Activated CD4-positive, CD25-positive, alpha-beta regulatory T cell treated with anti-CD3 and anti-CD28 coated beads, Interleukin-2, amount 50 U/mL, for 24 hours (primary cell): ENCODE results near the gene GEMIN7.
"Not testable (repeated sequence)": the region's sequence is repeated elsewhere in the genome, so short reads cannot be mapped to it uniquely, and the experiment has no call there.

Experiments used
- ATAC-seq, 2 donors: fragments of 150-1000 bp; cut with Tn5 transposase; one replicate each; pipeline ENCODE4 v1.10.0; 2021; ENCODE audit warnings: mild to moderate bottlenecking in 1 of 2, moderate library complexity in 1 of 2

The GEMIN7 gene

DNA sequence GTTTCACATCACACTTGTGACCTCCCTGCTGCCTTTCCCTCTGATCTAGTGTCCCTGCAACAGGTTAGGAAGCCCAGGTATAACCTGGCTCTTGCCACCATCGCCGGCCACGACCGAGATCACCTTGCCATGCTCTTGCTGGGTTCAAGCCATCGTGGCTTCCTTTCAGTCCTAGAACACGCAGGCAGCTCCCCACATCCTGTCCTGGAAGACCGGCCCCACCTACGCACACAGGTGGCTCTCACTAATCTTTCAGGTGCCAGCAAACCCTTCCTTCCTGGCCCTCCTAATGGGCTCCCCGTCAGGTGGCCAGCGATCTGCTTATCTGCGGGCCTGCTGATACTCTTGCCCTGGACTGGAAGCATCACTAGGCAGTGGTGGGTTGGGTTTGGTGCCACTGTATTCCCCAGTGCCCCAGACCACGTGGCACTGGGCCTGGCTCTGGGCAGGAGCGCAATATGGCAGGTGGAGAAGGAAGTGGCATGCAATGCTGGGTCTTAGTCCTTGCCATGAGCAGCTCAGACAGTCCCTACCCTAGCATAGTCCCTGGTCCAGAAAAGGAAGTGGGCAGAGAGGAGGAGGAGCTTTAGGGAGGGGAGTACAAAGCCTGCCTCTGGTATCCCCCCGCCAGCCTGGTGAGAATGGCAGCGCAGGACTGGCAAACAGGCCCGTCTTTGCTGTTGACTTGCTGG is 25.7 kb downstream of the GEMIN7 start:
- no peak for ATAC-seq

DNA sequence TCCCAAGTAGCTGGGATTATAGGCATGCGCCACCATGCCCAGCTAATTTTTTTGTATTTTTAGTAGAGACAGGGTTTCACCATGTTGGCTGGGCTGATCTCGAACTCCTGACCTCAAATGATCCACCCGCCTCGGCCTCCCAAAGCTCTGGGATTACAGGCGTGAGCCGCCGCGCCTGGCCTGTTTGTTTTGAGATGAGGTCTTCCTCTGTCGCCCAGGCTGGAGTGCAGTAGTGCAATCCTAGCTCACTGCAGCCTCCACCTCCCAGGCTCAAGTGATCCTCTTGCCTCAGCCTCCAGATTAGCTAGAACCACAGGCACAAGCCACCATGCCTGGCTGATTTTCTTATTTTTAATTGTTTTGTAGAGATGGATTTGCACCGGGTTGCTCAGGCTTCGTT is 27.3 kb downstream of the GEMIN7 start:
- ATAC-seq: not testable (repeated sequence)

DNA sequence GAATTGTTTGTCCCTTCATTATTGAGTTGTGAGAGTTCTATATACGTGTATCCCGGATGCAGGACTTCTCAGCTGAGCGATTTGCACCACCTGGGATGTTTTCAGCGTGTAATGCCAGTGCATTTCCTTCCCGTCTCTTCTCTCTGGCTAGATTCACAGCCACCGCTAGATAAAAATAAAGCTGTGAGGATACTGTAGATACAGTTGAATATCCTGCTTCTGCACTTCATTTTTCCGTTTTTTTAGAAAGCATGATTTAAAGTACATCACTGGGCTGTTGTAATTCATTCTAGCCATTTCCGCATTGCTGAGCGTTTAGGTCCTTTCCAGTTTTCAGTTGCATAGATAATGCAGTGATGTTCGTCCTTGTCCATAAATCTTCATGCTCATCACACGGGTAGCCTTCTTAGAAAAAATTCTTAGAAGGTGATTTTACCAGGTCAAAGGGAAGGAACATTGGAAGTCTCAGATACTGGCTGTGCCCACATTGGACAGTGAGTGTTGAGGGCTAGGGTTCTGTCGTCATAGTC is 28.6 kb downstream of the GEMIN7 start:
- ATAC-seq: no peak

DNA sequence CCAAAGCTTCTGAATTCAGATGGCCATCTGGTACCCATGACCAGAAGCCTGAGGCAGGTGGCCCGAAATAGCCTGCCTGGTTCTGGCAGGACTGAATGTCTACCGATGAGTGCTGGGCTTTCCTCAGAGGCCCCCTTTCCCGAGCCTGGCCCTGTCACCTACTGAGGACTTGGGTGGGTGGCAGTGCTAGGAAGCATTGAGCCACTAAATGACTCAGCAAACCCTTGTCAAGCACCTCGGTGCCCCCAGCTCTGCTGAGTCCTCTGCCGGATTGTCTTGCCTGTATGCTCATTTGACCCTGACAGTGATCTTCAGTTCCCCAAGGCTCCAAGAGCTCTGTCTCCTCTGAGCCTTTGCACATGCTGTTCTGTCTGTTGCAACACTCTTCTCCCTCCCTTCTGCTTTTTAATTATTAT is 31.8 kb downstream of the GEMIN7 start:
- ATAC-seq: peak in 1 of 2 donors; percentile 53

DNA sequence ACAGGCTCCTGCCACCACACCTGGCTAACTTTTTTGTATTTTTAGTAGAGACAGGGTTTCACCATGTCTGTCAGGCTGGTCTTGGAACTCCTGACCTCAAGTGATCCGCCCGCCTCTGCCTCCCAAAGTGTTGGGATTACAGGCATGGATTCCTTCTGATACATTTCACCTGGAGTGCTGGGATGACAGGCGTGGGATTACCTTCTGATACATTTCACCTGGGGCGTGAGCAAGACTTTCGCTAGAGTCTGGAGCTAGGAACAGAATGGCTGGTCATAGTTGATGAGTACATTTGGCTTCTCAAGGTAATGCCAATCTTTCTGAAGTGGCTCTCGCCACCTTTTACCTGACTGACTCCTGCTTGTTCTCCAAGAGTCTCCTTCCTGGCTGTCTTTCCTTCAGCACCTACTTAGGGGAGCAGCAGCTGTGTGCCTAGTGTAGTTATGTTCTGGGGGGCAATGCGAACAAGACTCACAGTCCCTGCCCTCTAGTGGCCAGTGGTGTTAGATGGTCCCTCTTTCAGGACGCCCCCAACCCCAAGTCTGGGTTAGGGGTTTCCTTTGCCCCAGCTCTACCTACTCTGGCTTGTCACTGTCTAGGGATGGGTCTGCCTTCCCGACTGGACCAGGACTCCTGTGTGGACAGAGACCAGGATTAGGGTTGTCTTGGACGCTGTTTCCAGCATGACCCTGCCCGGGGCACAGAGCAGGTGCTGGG is 33.2 kb downstream of the GEMIN7 start:
- no peak for ATAC-seq

DNA sequence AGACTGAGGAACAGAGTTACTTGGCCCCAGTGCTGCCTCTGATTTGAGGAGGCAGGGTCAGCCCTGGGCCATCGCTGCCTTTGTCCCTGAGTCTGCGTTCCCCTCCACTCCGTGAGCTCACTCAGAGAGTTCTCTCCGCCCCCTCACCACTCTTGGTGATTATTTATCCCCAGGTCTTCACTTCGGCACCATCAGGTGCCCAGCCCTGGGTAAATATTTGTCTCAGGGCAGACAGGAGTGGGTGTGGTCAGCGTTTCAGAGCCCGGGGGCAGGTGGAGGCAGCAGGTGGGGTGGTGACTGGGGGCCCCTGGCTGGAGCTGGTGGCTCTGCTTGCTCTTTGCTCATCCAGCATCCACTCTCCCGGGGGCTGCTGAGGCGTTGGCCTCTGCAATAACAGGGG is 34.6 kb downstream of the GEMIN7 start:
- ATAC-seq: no peak

DNA sequence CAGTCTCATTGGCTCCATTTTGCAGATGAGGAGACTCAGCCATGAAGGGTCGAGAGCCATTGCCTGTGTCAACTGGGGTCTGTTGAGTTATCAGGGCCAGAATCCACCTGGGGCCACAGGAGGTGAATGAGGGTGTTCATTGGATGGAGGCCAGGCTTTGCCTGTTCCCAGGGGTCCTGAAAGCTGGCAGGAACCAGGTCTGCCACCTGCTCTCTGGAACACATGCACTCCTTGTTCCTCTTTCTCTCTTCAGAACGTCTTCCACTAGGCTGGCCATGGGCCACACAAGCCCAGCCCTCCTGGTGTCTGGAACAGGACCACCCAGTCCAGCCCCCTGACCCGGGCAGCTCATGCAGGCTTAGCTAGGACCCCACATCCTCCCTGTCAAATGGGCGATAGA is 35.1 kb downstream of the GEMIN7 start:
- ATAC-seq: no peak

DNA sequence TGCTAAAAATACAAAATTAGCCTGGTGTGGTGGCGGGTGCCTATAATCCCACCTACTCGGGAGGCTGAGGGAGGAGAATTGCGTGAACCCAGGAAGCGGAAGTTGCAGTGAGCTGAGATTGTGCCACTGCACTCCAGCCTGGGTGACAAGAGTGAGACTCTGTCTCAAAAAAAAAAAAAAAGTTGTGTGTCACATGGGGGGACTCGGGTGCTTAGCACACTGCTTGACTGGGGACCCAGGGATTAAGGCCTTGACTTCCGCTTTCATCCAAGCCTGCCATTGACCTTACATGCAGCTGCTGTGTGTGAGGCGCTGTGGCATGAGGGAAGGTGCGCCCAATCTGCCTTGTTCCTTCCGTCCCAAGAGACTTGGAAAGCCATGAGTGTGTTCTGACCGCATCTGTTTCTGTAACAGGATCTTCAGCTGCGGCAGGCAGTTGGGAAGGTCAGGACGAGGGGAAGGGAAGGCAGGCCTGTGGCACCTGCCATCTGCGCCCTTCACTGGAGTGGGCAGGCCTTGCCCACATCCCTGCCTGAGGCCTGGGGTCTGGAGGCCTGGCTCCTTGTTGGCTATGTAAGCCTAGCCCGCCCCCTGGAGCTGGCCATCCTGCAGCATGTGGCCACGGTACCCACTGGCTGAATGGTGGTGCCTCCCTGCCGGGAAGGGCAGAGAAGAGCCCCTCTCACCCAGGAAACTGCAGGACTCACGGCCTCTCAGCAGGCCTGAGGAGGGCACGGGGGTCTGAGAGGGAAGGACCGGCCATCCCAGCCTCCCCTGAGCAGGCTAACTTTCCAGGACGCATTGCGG is 37.0 kb downstream of the GEMIN7 start:
- no peak for ATAC-seq

DNA sequence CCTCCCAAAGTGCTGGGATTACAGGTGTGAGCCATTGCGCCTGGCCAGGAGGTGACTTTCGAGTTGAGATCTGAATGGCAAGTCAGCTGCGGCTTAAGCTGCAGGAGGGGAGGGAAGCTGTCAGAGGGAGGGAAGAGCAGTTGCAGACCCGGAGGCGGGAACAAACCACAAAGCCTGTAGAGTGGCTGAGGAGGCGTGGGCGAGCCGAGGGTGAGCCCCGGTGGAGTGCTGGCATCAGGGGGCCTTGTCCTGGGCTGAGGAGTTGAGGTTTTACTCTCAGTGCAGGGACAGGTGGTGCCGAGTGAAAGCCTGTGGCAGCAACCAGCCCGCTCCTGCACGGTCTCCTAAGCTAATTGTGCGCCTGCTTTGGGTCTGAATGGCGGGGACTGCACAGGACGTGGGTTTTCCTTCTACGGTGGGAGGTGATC is 38.1 kb downstream of the GEMIN7 start:
- ATAC-seq: peak; percentile 71 to 80

DNA sequence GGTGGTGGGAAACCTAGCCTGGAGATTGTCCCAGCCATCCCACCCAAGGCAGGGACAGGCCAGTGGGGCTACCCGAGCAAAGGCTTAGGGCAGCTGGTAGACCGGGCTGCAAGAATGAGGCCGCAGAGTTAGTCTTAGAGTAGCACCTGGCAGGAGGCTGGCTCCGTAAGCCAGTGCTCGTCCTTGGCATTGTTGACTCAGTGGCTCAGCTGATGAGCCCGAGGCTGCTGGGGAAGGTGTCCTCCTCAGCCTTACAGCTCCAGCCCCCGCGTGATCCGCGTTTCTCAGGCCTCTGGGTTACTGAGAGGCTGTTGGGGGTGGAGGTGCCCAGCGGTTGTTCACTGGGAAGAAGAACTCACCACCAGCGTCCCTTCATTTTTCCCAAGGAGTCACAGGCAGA is 38.6 kb downstream of the GEMIN7 start:
- ATAC-seq: no peak

DNA sequence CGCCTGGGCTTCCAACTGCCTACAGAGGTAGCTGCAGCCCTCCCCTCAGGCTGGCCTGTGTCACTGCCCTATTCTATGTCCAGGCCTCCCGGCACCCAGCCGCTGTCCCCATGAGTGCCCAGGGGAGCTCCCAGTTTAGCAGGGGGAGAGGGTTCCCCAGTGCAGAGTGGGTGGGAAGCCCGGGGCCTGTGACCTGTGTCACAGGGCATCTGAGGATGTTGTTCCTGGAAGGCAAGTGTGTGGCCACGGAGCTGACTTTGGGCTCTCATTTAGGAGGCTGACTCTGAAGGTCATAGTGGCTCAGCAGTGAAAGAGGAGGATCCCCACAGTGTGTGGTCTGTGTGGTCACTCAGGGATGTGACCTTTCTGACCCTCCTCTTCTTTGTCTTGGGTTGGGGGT is 39.0 kb downstream of the GEMIN7 start:
- no peak for ATAC-seq

DNA sequence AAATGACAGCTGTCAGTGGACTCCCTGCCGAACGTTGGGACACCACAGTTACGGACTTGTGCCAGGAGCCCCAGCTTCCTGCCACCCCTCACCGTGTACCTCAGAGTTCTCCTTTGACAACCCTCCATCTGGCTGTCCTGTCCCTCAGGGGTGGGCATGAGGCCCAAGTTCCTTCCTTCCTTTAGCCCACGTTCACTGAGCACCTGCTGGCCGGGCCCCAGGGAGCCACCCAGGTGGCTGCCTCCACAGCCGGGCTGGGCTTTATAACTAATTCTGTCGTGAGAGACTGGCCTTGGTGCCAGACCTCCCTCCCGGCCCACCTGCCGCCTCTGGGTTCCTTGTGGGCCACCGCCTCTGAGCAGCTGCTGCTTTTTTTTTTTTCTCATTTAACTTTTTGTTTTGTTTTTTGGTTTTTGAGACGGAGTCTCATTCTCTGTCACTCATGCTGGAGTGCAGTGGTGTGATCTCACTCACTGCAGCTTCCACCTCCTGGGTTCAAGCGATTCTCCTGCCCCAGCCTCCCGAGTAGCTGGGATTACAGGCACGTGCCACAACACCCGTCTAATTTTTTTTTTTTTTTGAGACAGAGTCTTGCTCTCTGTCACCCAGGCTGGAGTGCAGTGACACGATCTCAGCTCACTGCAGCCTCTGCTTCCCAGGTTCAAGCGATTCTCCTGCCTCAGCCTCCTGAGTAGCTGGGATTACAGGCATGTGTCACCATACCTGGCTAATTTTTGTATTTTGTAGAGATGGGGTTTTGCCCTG is 39.7 kb downstream of the GEMIN7 start:
- ATAC-seq: not testable (repeated sequence)

DNA sequence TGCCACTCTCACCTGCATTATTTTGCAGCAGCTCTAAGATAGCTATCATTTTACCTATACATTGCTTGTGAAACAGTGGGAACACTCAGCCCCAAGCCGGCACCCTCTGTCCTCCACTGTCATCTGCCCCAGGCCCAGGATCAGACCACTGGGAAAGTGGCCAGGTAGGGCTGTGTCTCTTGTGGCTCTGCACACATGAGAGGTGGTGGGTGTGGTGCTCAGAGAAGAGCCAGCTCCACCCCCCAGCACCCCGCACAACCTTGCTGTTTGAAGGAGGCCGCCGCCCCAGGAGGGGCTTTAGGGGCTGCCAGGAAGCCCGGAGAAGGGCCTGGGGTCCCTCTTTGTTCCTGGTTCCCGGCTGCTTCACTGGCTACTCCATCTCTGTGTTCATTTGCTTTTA is 40.5 kb downstream of the GEMIN7 start:
- no peak for ATAC-seq

DNA sequence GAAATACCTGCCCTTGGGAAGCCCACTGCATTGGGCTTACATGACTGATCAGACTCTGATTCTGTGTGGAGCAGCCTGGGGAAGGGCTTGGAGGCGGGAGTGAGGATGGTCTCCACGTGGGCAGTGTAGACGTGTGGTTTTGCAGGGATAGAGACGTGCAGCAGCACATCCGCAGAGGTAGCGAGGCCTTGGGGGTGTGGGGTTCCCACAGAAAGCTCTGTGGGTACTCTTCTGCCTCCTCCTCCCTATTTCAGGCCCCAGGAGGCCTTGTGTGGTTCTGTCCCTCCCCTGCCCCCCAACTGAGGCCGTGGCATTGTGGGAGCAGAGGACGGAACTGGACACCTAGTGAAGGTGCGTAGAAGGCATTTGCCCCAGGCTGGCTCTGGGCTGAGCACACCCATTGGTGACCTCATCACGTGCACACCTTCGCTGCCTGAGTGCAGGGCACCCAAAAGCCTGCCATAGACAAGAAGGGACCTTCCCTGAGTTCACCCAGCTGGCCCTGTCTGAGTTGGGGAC is 42.8 kb downstream of the GEMIN7 start:
- ATAC-seq: no peak

DNA sequence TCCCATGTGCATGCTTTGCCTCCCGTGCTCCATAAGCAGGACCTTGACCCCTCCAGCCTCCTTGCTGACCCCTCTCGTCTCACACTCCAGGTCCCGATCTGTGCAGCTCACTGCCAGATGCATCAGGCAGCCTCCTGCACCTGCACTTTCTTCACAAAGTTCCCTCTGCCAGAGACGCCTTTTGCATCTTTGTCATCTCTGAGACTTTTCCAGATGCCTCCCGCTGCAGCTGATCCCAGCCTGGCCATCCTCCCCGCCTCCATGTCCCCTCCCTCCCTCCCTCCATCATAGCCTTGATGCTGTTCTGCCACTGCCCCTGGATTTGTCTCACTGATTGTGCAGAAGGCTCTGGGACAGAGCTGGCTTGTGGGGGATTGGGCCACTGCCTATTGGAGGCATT is 43.8 kb downstream of the GEMIN7 start:
- no peak for ATAC-seq

DNA sequence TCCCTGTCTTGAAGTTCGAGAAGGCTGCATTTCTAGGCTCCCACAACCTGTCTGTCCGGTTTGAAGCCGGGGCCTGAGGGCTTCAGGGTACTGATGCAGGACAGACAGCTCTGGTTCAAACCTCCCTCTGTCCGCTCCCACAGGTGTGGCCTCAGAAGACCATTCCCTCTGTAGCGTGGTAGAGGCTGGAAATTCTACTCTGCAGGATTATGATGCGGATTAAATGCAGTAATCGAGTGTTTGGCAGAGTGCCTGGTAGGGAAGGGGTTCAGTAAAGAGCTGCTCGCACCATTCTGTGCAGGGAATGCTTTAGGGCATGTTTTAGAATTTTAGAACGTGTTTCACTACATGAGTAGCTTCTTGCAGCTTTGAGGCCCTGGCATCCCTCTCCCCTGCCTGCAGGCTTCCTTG is 44.4 kb downstream of the GEMIN7 start:
- ATAC-seq: no peak

DNA sequence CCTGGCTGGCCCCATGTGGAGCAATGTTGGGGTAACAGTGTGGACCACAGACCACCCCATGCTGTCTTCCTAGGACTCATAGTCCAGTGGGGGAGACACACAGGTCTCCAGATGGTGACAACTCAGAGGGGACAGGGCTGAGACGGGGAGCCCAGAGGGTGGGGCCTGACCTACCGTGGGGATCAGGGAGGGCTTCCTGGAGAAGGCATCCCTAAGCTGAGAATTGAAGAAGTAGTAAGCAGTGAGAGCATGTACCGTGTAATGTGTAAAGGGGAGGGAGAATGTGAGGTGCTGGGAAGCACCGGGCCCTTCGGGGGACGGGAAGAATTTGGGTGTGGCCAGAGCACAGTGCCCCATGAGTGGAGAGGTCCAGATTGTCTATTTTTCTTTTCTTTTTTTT is 45.0 kb downstream of the GEMIN7 start:
- ATAC-seq: no peak

DNA sequence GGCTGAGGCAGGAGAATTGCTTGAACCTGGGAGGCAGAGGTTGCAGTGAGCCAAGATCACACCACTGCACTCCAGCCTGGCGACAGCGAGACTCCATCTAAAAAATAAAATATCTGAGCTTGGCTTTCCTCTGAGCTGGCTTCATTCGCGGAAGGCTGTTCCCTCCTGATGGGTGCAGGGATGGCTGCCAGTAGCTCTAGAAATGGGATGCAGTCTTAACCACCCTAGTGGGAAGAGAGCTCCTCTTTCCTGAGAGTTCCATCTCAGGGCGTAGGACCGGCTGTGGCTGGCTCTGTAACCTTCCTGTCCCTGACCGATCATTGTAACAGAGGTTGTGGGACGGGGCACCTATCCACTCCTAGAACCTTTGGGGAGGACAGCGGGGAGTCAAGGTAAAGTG is 46.3 kb downstream of the GEMIN7 start:
- ATAC-seq: no peak

DNA sequence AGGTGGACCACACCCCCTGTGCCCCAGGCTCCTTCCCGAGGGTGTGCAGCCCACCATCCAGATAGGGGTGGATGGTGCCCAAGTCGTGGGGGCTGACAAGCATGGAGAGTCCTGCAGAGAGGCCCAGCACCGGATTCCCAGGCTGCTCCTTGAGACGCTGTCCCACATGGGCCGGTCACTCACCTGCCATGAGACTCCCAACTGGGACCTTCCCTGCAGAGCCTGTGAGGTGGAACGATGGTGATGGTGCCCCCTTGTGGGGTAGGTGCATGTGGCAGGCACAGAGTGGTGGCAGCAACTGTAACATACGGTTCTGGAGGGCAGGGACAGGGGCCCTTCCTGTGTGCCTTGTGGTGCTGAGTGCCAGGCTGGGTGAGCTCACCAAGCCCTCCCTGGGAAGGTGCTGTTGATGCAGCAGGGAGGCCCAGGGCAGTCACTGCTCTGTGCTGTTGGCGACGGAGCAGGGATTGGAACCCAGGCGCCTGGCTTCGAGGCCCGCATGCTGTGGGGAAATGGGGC is 47.0 kb downstream of the GEMIN7 start:
- peak; percentile 86 for ATAC-seq

DNA sequence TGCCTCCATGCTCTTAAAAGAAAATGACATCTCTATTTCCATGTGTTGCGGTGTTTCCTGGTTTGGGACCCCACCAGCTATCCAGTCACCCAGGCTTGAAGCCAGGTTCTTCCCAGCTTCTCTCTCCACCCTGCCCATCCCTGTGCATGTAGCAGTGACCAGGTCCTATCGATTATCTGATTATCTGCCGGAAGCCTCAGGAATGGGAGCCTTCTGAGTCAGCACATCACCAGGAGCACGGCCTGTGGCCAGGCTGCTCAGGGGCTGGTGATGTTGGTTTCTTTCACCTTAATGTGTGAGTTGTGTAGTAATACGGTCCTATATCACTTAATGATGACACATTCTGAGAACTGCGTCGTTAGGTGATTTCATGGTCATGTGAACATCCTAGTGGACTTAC is 47.6 kb downstream of the GEMIN7 start:
- ATAC-seq: no peak

DNA sequence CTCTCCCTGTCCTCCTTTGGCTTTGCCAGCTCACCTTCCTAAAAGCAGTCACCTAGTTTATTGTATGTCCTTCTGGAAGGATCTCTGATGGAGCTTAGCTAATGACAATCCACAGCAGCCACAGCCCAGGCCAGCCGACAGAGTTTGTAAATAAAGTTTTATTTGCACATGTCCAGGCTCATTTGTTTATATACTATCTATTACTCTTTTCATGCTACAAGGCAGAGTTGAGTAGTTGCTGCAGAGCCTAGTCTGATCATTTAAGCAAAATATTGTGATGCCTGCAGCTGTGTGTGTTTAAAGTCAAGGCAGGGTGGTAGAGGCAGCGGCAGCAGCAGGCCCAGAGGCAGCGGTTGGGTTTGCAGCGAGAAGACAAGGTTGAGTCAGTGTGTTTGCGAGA is 49.1 kb downstream of the GEMIN7 start:
- no peak for ATAC-seq

DNA sequence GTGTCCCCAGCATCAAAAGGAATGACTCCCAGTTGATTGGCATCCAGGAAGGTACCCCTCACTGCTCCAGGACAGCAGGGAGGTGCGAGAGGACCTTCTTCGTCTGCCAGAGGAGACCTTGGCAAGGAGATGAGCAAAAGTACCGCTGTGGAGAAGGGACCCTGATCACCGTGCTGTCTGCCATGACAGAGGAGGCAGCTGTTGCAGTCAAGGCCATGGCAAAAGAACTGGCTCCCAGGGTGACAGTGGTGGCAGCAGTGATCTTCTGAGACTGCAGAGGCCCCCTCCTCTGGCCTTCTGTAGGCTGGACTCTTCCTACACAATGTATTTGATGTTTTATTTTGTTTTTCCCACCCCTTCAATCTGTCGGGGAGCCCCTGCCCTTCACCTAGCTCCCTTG is 49.7 kb downstream of the GEMIN7 start:
- ATAC-seq: no peak
